Osteocyte (in vitro differentiated cells): ENCODE data around the gene TOP3B. TPM values are rescaled to one million over a fixed set of nuclear protein-coding genes. Genes with fewer than 3 reads are reported as not detected.

Experiments used
- DNase-seq: peaks from one replicate; pipeline ENCODE4 v3.0.0; 2021; ENCODE audit warnings: mixed read lengths; ENCODE audit not compliant: unreplicated experiment; ENCODE audit errors: extremely low spot score
- H3K27ac Mint-ChIP-seq: one replicate; pipeline ENCODE4 v1.8.0; 2021; ENCODE audit warnings: mild to moderate bottlenecking, mixed read lengths; ENCODE audit not compliant: unreplicated experiment
- H3K27me3 Mint-ChIP-seq: one replicate; pipeline ENCODE4 v1.8.0; 2021; ENCODE audit warnings: mixed read lengths; ENCODE audit not compliant: unreplicated experiment
- H3K36me3 Mint-ChIP-seq: one replicate; pipeline ENCODE4 v1.8.0; 2021; ENCODE audit warnings: mixed read lengths; ENCODE audit not compliant: unreplicated experiment
- H3K4me1 Mint-ChIP-seq: one replicate; pipeline ENCODE4 v1.8.0; 2021; ENCODE audit warnings: mixed read lengths; ENCODE audit not compliant: unreplicated experiment
- H3K4me3 Mint-ChIP-seq: one replicate; pipeline ENCODE4 v1.8.0; 2021; ENCODE audit warnings: mild to moderate bottlenecking, moderate library complexity, mixed read lengths; ENCODE audit not compliant: unreplicated experiment
- H3K9me3 Mint-ChIP-seq: one replicate; pipeline ENCODE4 v1.8.0; 2021; ENCODE audit warnings: mixed read lengths; ENCODE audit not compliant: unreplicated experiment
- total RNA-seq: library from RNA; stranded (reverse); gene quantifications from 2 replicates; pipeline ENCODE4 v1.2.1, GENCODE V29; 2021
- TF ChIP-seq, protein P1 (sequence below): fragments of 200-600 bp; sonication (generic); IDR thresholded peaks from 2 replicates; pipeline ENCODE4 v1.5.0; 2021; ENCODE audit warnings: antibody characterized with exemption, mild to moderate bottlenecking, moderate library complexity

TOP3B gene
- total RNA-seq, 1 donor from 2014 or later, result 46.0 TPM

DNA sequence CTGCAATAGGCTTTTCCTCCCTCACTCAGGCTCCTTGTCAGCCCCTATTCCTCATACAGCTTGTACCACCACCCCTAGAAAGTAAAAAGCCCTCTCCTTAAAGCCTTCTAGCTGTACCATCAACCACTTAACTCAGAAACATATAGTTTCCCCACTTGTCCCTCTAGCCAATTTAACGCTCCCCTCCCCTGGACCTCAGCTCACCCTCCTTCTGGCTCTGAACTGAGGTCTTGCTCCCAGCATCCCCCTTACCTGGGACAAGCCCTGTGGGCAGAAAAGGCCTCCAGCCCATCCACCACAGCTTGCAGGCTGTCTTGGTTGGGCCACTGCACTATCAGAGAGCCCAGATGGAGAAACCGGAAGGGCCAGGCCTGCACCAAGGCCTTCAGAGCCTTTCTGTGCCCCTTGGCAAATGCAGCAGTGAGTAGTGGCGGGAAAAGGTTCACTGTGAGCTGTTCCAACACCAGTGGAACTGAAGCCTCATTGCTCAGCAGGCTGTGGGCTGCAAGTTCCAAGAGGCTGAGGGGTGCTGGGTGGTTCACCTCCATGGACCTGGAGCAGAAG is 12.4 kb upstream of the TOP3B start:
- Mint-ChIP-seq H3K27ac (no peak overlapping the region), H3K9me3 (no peaks in the 10 kb centered on the region), H3K4me3 (no peak overlapping the region), H3K4me1 (no peaks in the 10 kb centered on the region), H3K27me3 (peaks cover 49% of the 10 kb centered on the region), H3K36me3 (no peaks in the 10 kb centered on the region)
- DNase-seq, result no peak
- TF ChIP-seq, protein P1, sequence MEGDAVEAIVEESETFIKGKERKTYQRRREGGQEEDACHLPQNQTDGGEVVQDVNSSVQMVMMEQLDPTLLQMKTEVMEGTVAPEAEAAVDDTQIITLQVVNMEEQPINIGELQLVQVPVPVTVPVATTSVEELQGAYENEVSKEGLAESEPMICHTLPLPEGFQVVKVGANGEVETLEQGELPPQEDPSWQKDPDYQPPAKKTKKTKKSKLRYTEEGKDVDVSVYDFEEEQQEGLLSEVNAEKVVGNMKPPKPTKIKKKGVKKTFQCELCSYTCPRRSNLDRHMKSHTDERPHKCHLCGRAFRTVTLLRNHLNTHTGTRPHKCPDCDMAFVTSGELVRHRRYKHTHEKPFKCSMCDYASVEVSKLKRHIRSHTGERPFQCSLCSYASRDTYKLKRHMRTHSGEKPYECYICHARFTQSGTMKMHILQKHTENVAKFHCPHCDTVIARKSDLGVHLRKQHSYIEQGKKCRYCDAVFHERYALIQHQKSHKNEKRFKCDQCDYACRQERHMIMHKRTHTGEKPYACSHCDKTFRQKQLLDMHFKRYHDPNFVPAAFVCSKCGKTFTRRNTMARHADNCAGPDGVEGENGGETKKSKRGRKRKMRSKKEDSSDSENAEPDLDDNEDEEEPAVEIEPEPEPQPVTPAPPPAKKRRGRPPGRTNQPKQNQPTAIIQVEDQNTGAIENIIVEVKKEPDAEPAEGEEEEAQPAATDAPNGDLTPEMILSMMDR, result no peak

DNA sequence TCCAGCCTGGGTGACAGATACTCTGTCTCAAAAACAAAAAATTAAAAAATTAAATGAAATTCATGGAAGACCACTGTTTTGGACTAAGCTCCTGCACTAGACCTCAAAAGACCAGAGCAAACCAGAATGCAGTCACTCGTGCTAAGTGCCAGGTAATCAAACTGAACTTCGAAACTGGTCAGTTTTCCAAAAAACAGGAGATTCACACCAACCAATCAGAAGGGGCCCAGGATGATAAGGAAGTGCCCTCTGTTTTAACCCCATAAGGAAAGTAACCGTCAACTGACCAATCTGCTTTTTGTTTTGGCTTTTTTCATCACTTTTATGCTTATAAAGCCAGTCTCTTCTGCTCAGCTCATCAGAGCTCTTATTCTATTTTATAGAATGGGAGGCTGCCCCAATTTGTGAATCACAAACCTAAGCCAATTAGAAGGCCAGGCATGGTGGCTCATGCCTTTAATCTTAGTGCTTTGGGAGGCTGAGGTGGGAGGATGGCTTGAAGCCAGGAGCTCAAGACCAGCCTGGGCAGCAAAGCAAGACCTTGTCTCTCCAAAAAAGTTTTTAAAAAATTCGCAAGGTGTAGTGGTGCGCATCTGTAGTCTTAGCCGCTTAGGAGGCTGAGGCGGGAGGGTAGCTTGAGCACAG is 10.1 kb upstream of the TOP3B start:
- TF ChIP-seq, protein P1, result no peak
- no peaks in the 10 kb centered on the region for H3K4me1 Mint-ChIP-seq
- H3K4me3 Mint-ChIP-seq, result no peak overlapping the region
- no peaks in the 10 kb centered on the region for H3K36me3 Mint-ChIP-seq
- no peak for DNase-seq
- no peaks in the 10 kb centered on the region for H3K9me3 Mint-ChIP-seq
- H3K27ac Mint-ChIP-seq, result no peak overlapping the region
- H3K27me3 Mint-ChIP-seq, result peaks cover 43% of the 10 kb centered on the region

DNA sequence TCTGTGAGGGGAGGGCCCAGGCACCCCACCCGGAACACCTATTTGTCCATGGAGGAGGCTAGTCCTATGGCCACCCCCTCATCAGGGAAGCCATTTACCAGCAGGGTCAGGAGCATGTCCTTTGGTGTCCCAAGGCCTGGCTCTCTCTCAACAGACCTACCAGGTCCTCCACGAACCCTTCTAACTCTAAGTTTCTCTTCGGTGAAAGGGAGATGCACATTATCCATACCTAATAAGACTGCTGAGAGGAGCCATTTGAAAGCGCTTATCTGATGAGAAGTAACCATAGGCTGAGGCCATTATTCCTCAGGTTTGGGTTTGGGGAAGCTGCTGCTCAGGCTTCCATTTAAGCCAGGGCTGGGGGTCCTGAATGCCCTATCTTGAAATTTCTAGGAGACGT is 9.2 kb upstream of the TOP3B start:
- Mint-ChIP-seq H3K36me3 (no peaks in the 10 kb centered on the region), H3K27ac (no peak overlapping the region), H3K4me1 (no peaks in the 10 kb centered on the region), H3K9me3 (no peaks in the 10 kb centered on the region), H3K27me3 (peaks cover 45% of the 10 kb centered on the region), H3K4me3 (no peak overlapping the region)
- TF ChIP-seq, protein P1, result no peak
- no peak for DNase-seq

DNA sequence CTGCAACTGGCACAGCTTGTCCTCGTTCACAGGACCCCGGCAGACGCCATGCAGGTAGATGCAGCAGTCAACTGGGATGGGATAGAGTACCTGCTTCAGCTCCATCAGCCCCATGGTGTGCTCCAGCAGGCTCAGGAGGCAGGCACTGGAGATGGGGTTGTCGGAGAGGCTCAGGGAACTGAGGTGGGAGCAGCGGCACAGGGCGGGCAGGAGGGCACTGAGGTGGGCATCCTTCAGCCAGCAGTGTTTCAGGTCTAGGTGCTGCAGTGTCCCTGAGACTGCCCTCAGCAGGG is 8.7 kb upstream of the TOP3B start:
- Mint-ChIP-seq H3K4me1 (no peaks in the 10 kb centered on the region), H3K36me3 (no peaks in the 10 kb centered on the region), H3K9me3 (no peaks in the 10 kb centered on the region), H3K27ac (no peak overlapping the region), H3K4me3 (no peak overlapping the region), H3K27me3 (peaks cover 45% of the 10 kb centered on the region)
- TF ChIP-seq, protein P1, result no peak
- DNase-seq, result no peak

DNA sequence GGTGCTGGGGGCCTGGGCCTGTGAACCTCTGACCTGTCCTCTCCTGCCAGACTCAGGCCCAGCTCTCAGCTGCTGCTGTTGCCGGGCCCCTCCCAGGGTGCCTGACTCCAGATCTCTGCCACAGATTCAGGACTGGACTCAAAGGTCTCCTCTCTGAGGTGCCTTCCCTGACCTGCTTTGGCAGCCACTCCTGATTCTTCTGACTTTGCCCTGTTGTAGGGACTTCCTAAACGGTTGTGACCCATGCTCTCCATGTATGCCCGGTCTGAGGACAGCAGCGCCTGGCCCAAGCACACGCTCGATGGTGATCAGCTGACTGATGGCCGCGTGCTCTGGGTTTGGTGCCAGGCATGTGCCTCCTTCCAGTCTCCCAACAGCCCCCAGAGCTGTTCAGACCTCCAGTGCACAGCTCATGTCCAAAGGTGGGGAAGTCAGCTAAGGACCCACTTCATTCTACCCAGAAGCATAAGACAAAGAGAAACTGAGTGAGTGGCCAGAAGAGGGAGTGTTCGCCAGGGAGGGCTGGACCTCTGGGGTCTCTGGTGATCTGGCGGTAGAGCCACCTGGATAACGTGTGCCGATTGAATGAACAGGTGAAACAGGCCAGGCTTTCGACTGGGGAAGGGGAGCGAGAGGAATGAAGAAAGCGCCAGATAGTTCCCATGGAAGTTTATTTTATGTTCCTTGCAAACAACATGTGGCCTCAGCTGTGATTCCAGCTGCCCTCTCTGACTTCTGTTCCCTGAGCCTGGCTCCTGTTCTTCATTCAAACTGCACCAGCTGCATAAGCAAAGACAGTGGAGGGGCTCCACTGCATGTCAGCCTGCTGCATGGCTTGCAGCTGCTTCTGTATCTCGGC is 8.1 kb upstream of the TOP3B start:
- Mint-ChIP-seq H3K27me3 (peaks cover 39% of the 10 kb centered on the region), H3K9me3 (no peaks in the 10 kb centered on the region), H3K36me3 (no peaks in the 10 kb centered on the region), H3K4me1 (no peaks in the 10 kb centered on the region), H3K27ac (no peak overlapping the region), H3K4me3 (no peak overlapping the region)
- TF ChIP-seq, protein P1, result no peak
- no peak for DNase-seq
